Nephron (organoid): Measurements from ENCODE around the gene UTS2.

Experiments
- H3K27ac Mint-ChIP-seq, 3 experiments: 2 replicates each; pipeline ENCODE4 v1.8.0; 2020; ENCODE audit warnings: mixed read lengths in 3 of 3, mild to moderate bottlenecking in 2 of 3, moderate library complexity in 1 of 3
- H3K27me3 Mint-ChIP-seq: 2 replicates; pipeline ENCODE4 v1.8.0; 2021; ENCODE audit warnings: low read depth, mild to moderate bottlenecking, moderate library complexity, mixed read lengths
- H3K36me3 Mint-ChIP-seq: 2 replicates; pipeline ENCODE4 v1.8.0; 2020; ENCODE audit warnings: low read depth, mixed read lengths
- H3K4me1 Mint-ChIP-seq: 2 replicates; pipeline ENCODE4 v1.8.0; 2020; ENCODE audit warnings: mixed read lengths
- H3K4me3 Mint-ChIP-seq, 3 experiments: 2 replicates each; pipeline ENCODE4 v1.8.0; 2020; ENCODE audit warnings: mild to moderate bottlenecking in 3 of 3, mixed read lengths in 3 of 3, moderate library complexity in 2 of 3
- H3K9me3 Mint-ChIP-seq: 2 replicates; pipeline ENCODE4 v1.8.0; 2020; ENCODE audit warnings: mixed read lengths
- CTCF ChIP-seq, 3 experiments: fragments of 200-600 bp; sonication (generic); IDR thresholded peaks; one replicate each; pipeline ENCODE4 v1.5.0; 2021; ENCODE audit warnings: antibody characterized with exemption in 3 of 3; ENCODE audit not compliant: unreplicated experiment in 3 of 3

UTS2 gene

GRCh38 chr1:7824701-7825100 is 28.2 kb downstream of the UTS2 start:
- TF ChIP-seq CTCF (IDR thresholded peaks at IDR 0.05; ENCODE audit: unreplicated experiment in 3 of 3), result no peak
- Mint-ChIP-seq H3K4me3 (no peak overlapping the region), H3K4me1 (no peaks in the 10 kb centered on the region), H3K9me3 (no peaks in the 10 kb centered on the region), H3K27me3 (no peaks in the 10 kb centered on the region), H3K27ac (no peak overlapping the region), H3K36me3 (peaks cover 32% of the 10 kb centered on the region)

GRCh38 chr1:7821282-7821681 is 31.6 kb downstream of the UTS2 start:
- Mint-ChIP-seq H3K9me3 (no peaks in the 10 kb centered on the region), H3K27me3 (no peaks in the 10 kb centered on the region), H3K4me3 (no peak overlapping the region), H3K4me1 (no peaks in the 10 kb centered on the region), H3K36me3 (peaks cover 19% of the 10 kb centered on the region), H3K27ac (no peak overlapping the region)
- TF ChIP-seq CTCF (IDR thresholded peaks at IDR 0.05; ENCODE audit: unreplicated experiment in 3 of 3), result no peak

- H3K9me3 Mint-ChIP-seq, result peaks cover 24% of the 10 kb centered on the region
- peaks cover 40% of the 10 kb centered on the region for H3K36me3 Mint-ChIP-seq
- no peak overlapping the region for H3K27ac Mint-ChIP-seq
- no peaks in the 10 kb centered on the region for H3K27me3 Mint-ChIP-seq
- H3K4me1 Mint-ChIP-seq, result no peaks in the 10 kb centered on the region
- no peak overlapping the region for H3K4me3 Mint-ChIP-seq
- no peak for TF ChIP-seq CTCF (IDR thresholded peaks at IDR 0.05; ENCODE audit: unreplicated experiment in 3 of 3)
Observed at GRCh38 chr1:7813677-7814373, 39.0 kb downstream of the UTS2 start.

- TF ChIP-seq CTCF (IDR thresholded peaks at IDR 0.05; ENCODE audit: unreplicated experiment in 3 of 3), result no peak
- Mint-ChIP-seq H3K4me3 (no peak overlapping the region), H3K4me1 (no peaks in the 10 kb centered on the region), H3K36me3 (peaks cover 40% of the 10 kb centered on the region), H3K9me3 (peaks cover 24% of the 10 kb centered on the region), H3K27ac (no peak overlapping the region), H3K27me3 (no peaks in the 10 kb centered on the region)
Observed at GRCh38 chr1:7811476-7811875, 41.4 kb downstream of the UTS2 start.

- no peak overlapping the region for H3K27ac Mint-ChIP-seq
- no peaks in the 10 kb centered on the region for H3K27me3 Mint-ChIP-seq
- H3K9me3 Mint-ChIP-seq, result peaks cover 23% of the 10 kb centered on the region
- H3K4me3 Mint-ChIP-seq, result no peak overlapping the region
- TF ChIP-seq CTCF (IDR thresholded peaks at IDR 0.05; ENCODE audit: unreplicated experiment in 3 of 3), result no peak
- H3K36me3 Mint-ChIP-seq, result peaks cover 40% of the 10 kb centered on the region
- H3K4me1 Mint-ChIP-seq, result no peaks in the 10 kb centered on the region
Observed at GRCh38 chr1:7810395-7810794, 42.5 kb downstream of the UTS2 start.

GRCh38 chr1:7809742-7810141 is 43.1 kb downstream of the UTS2 start:
- H3K36me3 Mint-ChIP-seq, result peaks cover 40% of the 10 kb centered on the region
- H3K27ac Mint-ChIP-seq, result no peak overlapping the region
- H3K4me3 Mint-ChIP-seq, result no peak overlapping the region
- no peak for TF ChIP-seq CTCF (IDR thresholded peaks at IDR 0.05; ENCODE audit: unreplicated experiment in 3 of 3)
- no peaks in the 10 kb centered on the region for H3K4me1 Mint-ChIP-seq
- no peaks in the 10 kb centered on the region for H3K27me3 Mint-ChIP-seq
- H3K9me3 Mint-ChIP-seq, result peaks cover 19% of the 10 kb centered on the region
